ENCODE measurements around the gene TOGARAM2.

GRCh38 chr2:29066271-29066860 lies 85.3 kb downstream of the TOGARAM2 start:
- TF ChIP-seq POLR2A (IDR thresholded peaks at IDR 0.05) (no peak), CTCF (IDR thresholded peaks at IDR 0.05) (no peak)
